Adrenal gland (tissue), 12 donors: Measurements from ENCODE around the gene MAML1. TPM values are rescaled to one million over a fixed set of nuclear protein-coding genes. Genes with fewer than 3 reads are reported as not detected.

Source experiments
- DNase-seq, 7 donors: peaks; one replicate each; pipeline ENCODE4 v3.0.0-alpha.2; 2019 to 2020
- H3K27ac ChIP-seq, 5 donors: fragments of 200-600 bp; sonication (generic) in 4 of 5; 1 replicate in 3 of 5; 2 replicates in 2 of 5; pipeline versions ENCODE4 v1.5.1 to v1.8.0; 2016 to 2020; ENCODE audit warnings: mild to moderate bottlenecking in 1 of 5
- H3K27me3 ChIP-seq: fragments of 200-600 bp; 2 replicates; pipeline ENCODE4 v1.8.0; 2021
- H3K36me3 ChIP-seq, 2 donors: fragments of 200-600 bp; replicated peaks in 1 of 2; 1 replicate in 1 of 2; 2 replicates in 1 of 2; pipeline versions ENCODE4 v1.5.1 to v1.8.0; 2018 to 2022
- H3K4me1 ChIP-seq, 2 donors: fragments of 200-600 bp; replicated peaks in 1 of 2; 1 replicate in 1 of 2; 2 replicates in 1 of 2; pipeline versions ENCODE4 v1.5.1 to v1.8.0; 2018 to 2021
- H3K4me3 ChIP-seq, 4 donors: fragments of 200-600 bp; sonication (generic) in 3 of 4; one replicate each; pipeline ENCODE4 v1.5.1; 2016 to 2018
- H3K9me3 ChIP-seq, 3 donors: fragments of 200-600 bp; sonication (generic) in 1 of 3; replicated peaks in 1 of 3; 1 replicate in 2 of 3; 2 replicates in 1 of 3; pipeline versions ENCODE4 v1.5.1 to v1.8.0; 2016 to 2021
- CTCF ChIP-seq, 6 experiments: fragments of 450-650 bp in 4 of 6; fragments of 200-600 bp in 2 of 6; sonication (generic) in 1 of 6; IDR thresholded peaks; 1 replicate in 5 of 6; 2 replicates in 1 of 6; pipeline versions ENCODE4 v1.5.1 to v1.8.0; 2016 to 2021; ENCODE audit warnings: antibody characterized with exemption in 6 of 6, mild to moderate bottlenecking in 2 of 6, moderate library complexity in 1 of 6
- POLR2A ChIP-seq, 2 donors: fragments of 450-650 bp; IDR thresholded peaks; one replicate each; pipeline ENCODE4 v1.6.1; 2017; ENCODE audit warnings: antibody characterized with exemption in 2 of 2, mild to moderate bottlenecking in 2 of 2, moderate library complexity in 1 of 2
- WGBS, 4 donors: extraction: QIAGEN DNeasy Blood & Tissue Kit in 2 of 4; methylation state at CpG; one replicate each; pipeline versions ENCODE4 v1.1.5 to v1.1.7; 2013 to 2017; 5-methylcytosine and 5-hydroxymethylcytosine counted together
- intact Hi-C, 2 donors: fragments of 100-400 bp; cut with DNase I; formaldehyde crosslinking; loops; one replicate each; pipeline versions ENCODE4 v1.14.1 to v1.15.0; 2022 to 2023
- polyA plus RNA-seq, 3 donors: library from polyadenylated mRNA; stranded (reverse); fragments of 200-250 nt in 2 of 3; fragments of 350-450 nt in 1 of 3; fragmentation: Illumina TruSeq in 1 of 3; extraction: RNeasy Lipid Tissue Mini Kit (QIAGEN cat#74804) in 1 of 3; gene quantifications; one replicate each; pipeline ENCODE4 v1.2.3, GENCODE V29; 2013 to 2014
- total RNA-seq, 9 donors: library from RNA; depleted of rRNA in 4 of 9; stranded (reverse); fragments of >200 nt in 4 of 9; fragments of 120-200 nt in 1 of 9; fragmentation: NEBNext Ultra II Directional in 1 of 9; extraction: Animal tissue kit (Norgen Biotek cat#: 25700) in 1 of 9; gene quantifications; one replicate each; pipeline versions ENCODE4 v1.1.0 to v1.2.4, GENCODE V29; 2013 to 2023
- donor health status: healthy with polysubstance abuse.
- donor health status: Bipolar disorder and iron deficiency.
- donor health status: DM: yes; HTN: yes; CAD: no.
- donor health status: DM: no; HTN: no; CAD: no.
- donor health status: DM: no; HTN: no; CAD: no.
- donor health status: DM: yes; HTN: yes; CAD: no.

Gene MAML1
- total and polyA plus RNA-seq, 12 donors, result 7.3 to 70.7 (median 29.2) TPM

DNA sequence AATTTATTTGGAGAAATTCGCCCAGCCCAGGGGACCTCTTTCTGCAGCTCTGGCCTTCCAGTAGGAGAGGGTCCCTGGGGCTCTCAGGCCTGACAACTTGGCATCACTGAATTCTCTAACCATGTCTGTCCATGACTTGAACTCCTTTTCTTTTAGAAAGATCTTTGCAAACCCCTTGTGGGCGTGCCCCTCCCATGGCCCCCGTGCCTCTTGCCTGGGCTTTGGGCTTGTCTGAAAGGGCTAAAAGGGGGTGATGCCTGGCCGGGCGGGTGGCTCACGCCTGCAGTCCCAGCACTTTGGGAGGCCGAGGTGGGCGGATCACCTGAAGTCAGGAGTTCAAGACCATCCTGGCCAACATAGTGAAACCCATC is 84.8 kb downstream of the MAML1 start:
- no peaks in the 10 kb centered on the region for H3K27me3 ChIP-seq
- H3K9me3 ChIP-seq, result no peaks in the 10 kb centered on the region
- H3K4me3 ChIP-seq, result peak overlapping the region in 2 of 4 donors; percentile 29 to 72
- intact Hi-C loops, result no loop called here
- 85 to 95% (median 91%) methylated on average over 8 of the region's 8 CpGs for WGBS, 4 donors
- peaks cover 0 to 2% of the 10 kb centered on the region in 2 donors for H3K36me3 ChIP-seq
- H3K27ac ChIP-seq, result peak overlapping the region in 3 of 5 donors; percentile 36 to 100 (median 99)
- DNase-seq, result peak in 1 of 7 donors; percentile 17
- H3K4me1 ChIP-seq, result peaks cover 43% of the 10 kb centered on the region in 2 donors
- TF ChIP-seq POLR2A (IDR thresholded peaks at IDR 0.05) (no peak), CTCF (IDR thresholded peaks at IDR 0.05) (no peak)

GRCh38 chr5:179817890-179818745 is 85.5 kb downstream of the MAML1 start:
- TF ChIP-seq POLR2A (IDR thresholded peaks at IDR 0.05) (no peak), CTCF (IDR thresholded peaks at IDR 0.05) (no peak)
- intact Hi-C loops, result no loop called here
- DNase-seq, result no peak
- H3K9me3 ChIP-seq, result no peaks in the 10 kb centered on the region
- H3K4me1 ChIP-seq, result peaks cover 49% of the 10 kb centered on the region in 2 donors
- 47 to 62% (median 55%) methylated on average over 13 to 14 of the region's 14 CpGs for WGBS, 4 donors
- H3K27me3 ChIP-seq, result no peaks in the 10 kb centered on the region
- H3K27ac ChIP-seq, result peak overlapping the region; percentile 97 to 100 (median 99)
- peaks cover 0 to 9% of the 10 kb centered on the region in 2 donors for H3K36me3 ChIP-seq
- peak overlapping the region in 2 of 4 donors; percentile 34 to 99 for H3K4me3 ChIP-seq

DNA sequence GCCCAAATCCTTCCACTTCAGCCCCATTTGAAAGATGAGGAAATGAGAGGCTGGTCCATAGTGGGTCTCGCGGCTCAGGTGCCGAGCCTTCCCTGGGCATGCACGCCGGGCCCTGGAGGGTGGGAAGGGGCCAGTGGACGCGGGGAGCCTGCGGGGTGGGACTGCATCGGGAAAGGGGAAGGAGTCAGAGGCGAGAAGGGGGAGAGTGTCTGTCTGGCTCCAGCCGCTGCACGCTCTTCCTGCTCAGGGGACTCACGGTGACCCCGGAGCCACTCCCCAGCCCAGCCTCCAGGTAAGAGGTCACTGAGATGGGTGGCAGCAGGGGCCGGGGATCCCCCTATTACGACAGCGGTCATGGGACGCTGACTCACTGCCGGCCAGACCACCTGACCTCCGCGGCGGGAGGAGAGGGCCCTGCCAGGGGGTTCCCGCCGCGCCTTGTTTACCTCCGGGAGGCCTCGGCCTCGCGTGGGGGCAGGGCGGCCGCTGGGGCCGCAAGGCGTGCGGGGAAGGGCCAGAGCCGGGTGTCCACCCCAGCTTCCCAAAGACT is 86.2 kb downstream of the MAML1 start:
- DNase-seq, result peak; percentile 97 to 98 (median 97)
- peaks cover 56% of the 10 kb centered on the region in 2 donors for H3K4me1 ChIP-seq
- WGBS, 4 donors, result 0 to 2% (median 0%) methylated on average over 3 to 35 of the region's 35 CpGs
- no peaks in the 10 kb centered on the region for H3K9me3 ChIP-seq
- peaks cover 0 to 16% of the 10 kb centered on the region in 2 donors for H3K36me3 ChIP-seq
- H3K4me3 ChIP-seq, result peak overlapping the region in 2 of 4 donors; percentile 34 to 99
- peak in 1 of 2 donors; percentile 51 for TF ChIP-seq POLR2A (IDR thresholded peaks at IDR 0.05)
- TF ChIP-seq CTCF (IDR thresholded peaks at IDR 0.05), result no peak
- H3K27me3 ChIP-seq, result no peaks in the 10 kb centered on the region
- peak overlapping the region; percentile 97 to 100 (median 99) for H3K27ac ChIP-seq
- intact Hi-C loops, result no loop called here
